Nephron (organoid): Measurements from ENCODE around the gene LPCAT4.
A peak's percentile ranks its signal among the peaks of the same experiment; 100 is the strongest.
"Not testable (repeated sequence)": the region's sequence is repeated elsewhere in the genome, so short reads cannot be mapped to it uniquely, and the experiment has no call there.

ENCODE experiments used
- H3K27ac Mint-ChIP-seq, 3 experiments: 2 replicates each; pipeline ENCODE4 v1.8.0; 2020; ENCODE audit warnings: mixed read lengths in 3 of 3, mild to moderate bottlenecking in 2 of 3, moderate library complexity in 1 of 3
- H3K27me3 Mint-ChIP-seq: 2 replicates; pipeline ENCODE4 v1.8.0; 2021; ENCODE audit warnings: low read depth, mild to moderate bottlenecking, moderate library complexity, mixed read lengths
- H3K36me3 Mint-ChIP-seq: 2 replicates; pipeline ENCODE4 v1.8.0; 2020; ENCODE audit warnings: low read depth, mixed read lengths
- H3K4me1 Mint-ChIP-seq: 2 replicates; pipeline ENCODE4 v1.8.0; 2020; ENCODE audit warnings: mixed read lengths
- H3K4me3 Mint-ChIP-seq, 3 experiments: 2 replicates each; pipeline ENCODE4 v1.8.0; 2020; ENCODE audit warnings: mild to moderate bottlenecking in 3 of 3, mixed read lengths in 3 of 3, moderate library complexity in 2 of 3
- H3K9me3 Mint-ChIP-seq: 2 replicates; pipeline ENCODE4 v1.8.0; 2020; ENCODE audit warnings: mixed read lengths
- TF ChIP-seq, protein P1 (sequence below), 3 experiments: fragments of 200-600 bp; sonication (generic); IDR thresholded peaks; one replicate each; pipeline ENCODE4 v1.5.0; 2021; ENCODE audit warnings: antibody characterized with exemption in 3 of 3; ENCODE audit not compliant: unreplicated experiment in 3 of 3

LPCAT4 gene

DNA sequence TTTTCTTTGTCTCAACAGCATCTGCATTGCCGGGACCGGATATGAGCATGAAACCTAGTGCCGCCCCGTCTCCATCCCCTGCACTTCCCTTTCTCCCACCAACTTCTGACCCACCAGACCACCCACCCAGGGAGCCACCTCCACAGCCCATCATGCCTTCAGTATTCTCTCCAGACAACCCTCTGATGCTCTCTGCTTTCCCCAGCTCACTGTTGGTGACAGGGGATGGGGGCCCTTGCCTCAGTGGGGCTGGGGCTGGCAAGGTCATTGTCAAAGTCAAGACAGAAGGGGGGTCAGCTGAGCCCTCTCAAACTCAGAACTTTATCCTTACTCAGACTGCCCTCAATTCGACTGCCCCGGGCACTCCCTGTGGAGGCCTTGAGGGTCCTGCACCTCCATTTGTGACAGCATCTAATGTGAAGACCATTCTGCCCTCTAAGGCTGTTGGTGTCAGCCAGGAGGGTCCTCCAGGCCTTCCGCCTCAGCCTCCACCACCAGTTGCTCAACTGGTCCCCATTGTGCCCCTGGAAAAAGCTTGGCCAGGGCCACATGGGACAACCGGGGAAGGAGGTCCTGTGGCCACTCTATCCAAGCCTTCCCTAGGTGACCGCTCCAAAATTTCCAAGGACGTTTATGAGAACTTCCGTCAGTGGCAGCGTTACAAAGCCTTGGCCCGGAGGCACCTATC is 18.9 kb downstream of the LPCAT4 start:
- no peaks in the 10 kb centered on the region for H3K36me3 Mint-ChIP-seq
- H3K27me3 Mint-ChIP-seq, result no peaks in the 10 kb centered on the region
- H3K27ac Mint-ChIP-seq, result no peak overlapping the region
- H3K4me3 Mint-ChIP-seq, result no peak overlapping the region
- H3K9me3 Mint-ChIP-seq, result no peaks in the 10 kb centered on the region
- no peaks in the 10 kb centered on the region for H3K4me1 Mint-ChIP-seq
- TF ChIP-seq, protein P1, sequence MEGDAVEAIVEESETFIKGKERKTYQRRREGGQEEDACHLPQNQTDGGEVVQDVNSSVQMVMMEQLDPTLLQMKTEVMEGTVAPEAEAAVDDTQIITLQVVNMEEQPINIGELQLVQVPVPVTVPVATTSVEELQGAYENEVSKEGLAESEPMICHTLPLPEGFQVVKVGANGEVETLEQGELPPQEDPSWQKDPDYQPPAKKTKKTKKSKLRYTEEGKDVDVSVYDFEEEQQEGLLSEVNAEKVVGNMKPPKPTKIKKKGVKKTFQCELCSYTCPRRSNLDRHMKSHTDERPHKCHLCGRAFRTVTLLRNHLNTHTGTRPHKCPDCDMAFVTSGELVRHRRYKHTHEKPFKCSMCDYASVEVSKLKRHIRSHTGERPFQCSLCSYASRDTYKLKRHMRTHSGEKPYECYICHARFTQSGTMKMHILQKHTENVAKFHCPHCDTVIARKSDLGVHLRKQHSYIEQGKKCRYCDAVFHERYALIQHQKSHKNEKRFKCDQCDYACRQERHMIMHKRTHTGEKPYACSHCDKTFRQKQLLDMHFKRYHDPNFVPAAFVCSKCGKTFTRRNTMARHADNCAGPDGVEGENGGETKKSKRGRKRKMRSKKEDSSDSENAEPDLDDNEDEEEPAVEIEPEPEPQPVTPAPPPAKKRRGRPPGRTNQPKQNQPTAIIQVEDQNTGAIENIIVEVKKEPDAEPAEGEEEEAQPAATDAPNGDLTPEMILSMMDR (IDR thresholded peaks at IDR 0.05; ENCODE audit: unreplicated experiment in 3 of 3), result no peak

DNA sequence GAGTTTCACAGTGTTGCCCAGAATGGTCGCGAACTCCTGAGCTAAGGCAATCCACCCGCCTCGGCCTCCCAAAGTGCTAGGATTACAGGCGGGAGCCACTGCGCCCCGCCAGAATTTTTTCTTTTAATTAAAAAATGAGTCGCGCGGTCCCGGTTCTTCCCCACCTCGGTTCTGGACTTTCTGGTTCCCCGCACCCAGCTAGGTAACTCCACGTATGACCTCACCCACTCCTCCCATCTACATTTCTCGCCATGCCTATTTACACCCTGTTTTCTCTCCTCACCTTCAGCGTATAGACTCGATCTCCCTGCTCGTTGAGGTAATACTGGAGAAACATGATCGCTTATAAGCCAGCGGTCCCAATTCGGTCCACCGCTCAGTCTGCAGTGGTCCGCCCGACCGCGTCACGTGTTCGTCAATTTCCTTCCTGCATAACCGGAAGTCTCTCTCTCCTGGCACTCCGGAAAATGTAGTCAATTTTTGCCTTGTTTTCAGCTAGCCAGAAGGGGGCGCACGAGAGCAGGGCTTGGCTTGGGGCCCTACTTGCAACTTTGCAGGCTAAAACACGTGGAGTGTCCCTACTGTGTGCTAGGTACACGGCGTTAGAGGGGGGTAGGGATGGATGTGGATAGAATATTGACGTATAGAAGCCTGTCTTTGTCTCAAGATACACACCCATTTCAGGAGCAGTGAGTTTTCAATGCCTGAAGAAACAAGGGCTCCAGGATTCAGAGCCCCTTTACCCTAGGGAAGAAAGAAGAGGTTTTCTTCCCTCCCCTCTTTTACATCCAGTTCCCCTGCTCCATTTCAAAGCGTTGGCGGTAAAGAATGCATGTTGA is 24.0 kb downstream of the LPCAT4 start, which contains the start of the genes NOP10 and NUTM1:
Gene NOP10 (minus strand): TSS at position 400 of the 839 bp plus-strand sequence. CDS start 63 bp downstream, at position 337.
Gene NUTM1 (plus strand): TSS at position 579 of the 839 bp plus-strand sequence. CDS start 382 bp downstream, outside the sequence.
- peaks cover 10% of the 10 kb centered on the region for H3K4me1 Mint-ChIP-seq
- H3K9me3 Mint-ChIP-seq, result no peaks in the 10 kb centered on the region
- no peaks in the 10 kb centered on the region for H3K27me3 Mint-ChIP-seq
- peak within 1 kb of the TSS in 2 of 3 experiments; percentile 90 for H3K27ac Mint-ChIP-seq
- H3K36me3 Mint-ChIP-seq, result peaks cover 16% of the 10 kb centered on the region
- H3K4me3 Mint-ChIP-seq, result peak within 1 kb of the TSS in 1 of 3 experiments; percentile 95
- TF ChIP-seq, protein P1 (IDR thresholded peaks at IDR 0.05; ENCODE audit: unreplicated experiment in 3 of 3), result peak; percentile 94 to 95 (median 94)

DNA sequence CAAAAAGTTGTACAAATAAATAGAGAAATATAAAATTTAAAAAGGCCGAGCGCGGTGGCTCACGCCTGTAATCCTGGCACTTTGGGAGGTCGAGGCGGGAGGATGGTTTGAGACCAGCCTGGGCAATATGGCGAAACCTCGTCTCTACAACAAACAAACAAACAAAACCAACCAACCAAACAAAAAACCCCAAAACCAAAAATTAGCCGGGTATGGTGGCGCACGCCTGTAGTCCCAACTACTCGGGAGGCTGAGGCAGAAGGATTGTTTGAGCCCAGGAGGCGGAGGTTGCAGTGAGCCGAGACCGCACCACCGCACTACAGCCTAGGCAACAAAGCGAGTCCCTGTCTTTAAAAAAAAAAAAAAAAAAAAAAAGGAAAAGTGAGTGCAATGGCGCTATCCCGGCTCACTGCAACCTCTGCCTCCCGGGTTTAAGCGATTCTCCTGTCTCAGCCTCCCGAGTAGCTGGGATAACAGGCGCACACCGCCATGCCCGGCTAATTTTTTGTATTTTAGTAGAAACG is 24.7 kb downstream of the LPCAT4 start:
- H3K9me3 Mint-ChIP-seq, H3K27me3 Mint-ChIP-seq, H3K4me1 Mint-ChIP-seq: not testable (repeated sequence)
- peak overlapping the region in 1 of 3 experiments; percentile 95 for H3K4me3 Mint-ChIP-seq
- peak overlapping the region in 2 of 3 experiments; percentile 90 for H3K27ac Mint-ChIP-seq
- peaks cover 16% of the 10 kb centered on the region for H3K36me3 Mint-ChIP-seq

DNA sequence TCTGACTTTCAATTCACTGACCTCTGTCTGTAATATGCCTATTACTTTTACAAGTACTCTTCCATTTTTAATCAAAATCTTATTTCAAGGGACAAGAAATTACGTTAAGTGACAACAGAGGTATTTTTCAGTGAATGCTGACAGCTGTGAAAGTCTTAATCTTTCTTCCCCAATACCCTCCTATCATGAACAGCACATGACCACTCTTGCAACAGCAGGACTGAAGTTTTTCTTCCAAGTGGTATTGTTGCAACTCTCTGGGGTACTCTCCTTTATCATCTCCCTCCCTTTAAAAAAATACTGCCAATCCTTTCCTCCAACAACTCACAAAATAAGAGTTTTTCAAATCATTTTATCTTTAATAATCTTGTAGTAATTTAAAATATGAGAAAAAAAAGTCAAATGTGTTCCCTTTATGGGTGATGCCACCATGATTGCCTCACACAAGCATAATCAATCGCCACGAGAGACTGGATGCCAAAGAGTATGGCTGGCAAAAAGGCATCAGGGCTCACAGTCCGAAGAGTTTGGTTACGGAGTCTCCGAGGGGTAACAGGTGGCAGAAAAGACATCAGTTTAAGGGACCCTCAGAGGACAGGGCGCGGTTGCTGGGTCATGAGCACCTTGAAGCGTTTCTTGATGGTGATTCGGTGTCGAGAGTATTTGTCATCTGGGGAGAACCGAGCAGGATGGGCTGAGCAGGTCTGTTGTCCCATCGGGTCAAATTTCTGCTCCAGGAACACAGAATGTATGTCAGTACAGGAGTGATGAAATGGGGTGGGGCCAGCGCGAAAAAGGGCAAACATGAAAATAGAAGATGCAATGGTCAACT is 25.4 kb downstream of the LPCAT4 start:
- TF ChIP-seq, protein P1 (IDR thresholded peaks at IDR 0.05; ENCODE audit: unreplicated experiment in 3 of 3), result no peak
- Mint-ChIP-seq H3K36me3 (peaks cover 16% of the 10 kb centered on the region), H3K9me3 (no peaks in the 10 kb centered on the region), H3K4me3 (peak overlapping the region in 1 of 3 experiments; percentile 95), H3K27me3 (peaks cover 3% of the 10 kb centered on the region), H3K4me1 (peaks cover 15% of the 10 kb centered on the region), H3K27ac (peak overlapping the region in 2 of 3 experiments; percentile 90)

DNA sequence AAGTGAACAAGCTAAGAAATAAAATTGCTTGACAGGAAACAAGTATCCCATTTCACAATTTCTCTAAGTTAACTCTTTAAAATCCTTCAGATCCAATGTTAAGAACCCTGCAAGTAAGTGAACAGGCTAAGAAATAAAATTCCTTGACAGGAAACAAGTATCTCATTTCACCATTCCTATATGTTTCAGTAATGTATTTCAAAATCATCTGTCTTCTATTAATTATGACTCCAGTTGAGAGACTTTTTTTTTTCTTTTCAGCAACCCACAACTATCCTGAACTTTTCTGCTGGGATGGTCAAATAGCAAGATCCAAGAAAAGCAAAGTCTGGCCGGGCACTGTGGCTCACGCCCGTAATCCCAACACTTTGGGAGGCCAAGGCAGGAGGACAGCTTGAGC is 27.1 kb downstream of the LPCAT4 start:
- Mint-ChIP-seq H3K27ac (peak overlapping the region in 1 of 3 experiments; percentile 32), H3K9me3 (no peaks in the 10 kb centered on the region), H3K4me1 (peaks cover 30% of the 10 kb centered on the region), H3K27me3 (peaks cover 4% of the 10 kb centered on the region), H3K36me3 (peaks cover 16% of the 10 kb centered on the region), H3K4me3 (peak overlapping the region in 2 of 3 experiments; percentile 77 to 79)
- TF ChIP-seq, protein P1 (IDR thresholded peaks at IDR 0.05; ENCODE audit: unreplicated experiment in 3 of 3), result no peak
